MG63 (cell line): ENCODE measurements around the gene FAT4. TPM values are rescaled to one million over a fixed set of nuclear protein-coding genes. Genes with fewer than 3 reads are reported as not detected.

ENCODE experiments used
- DNase-seq: peaks from one replicate; pipeline ENCODE4 v3.0.0-alpha.2; 2020
- H3K27me3 ChIP-seq: fragments of 250-450 bp; sonication (Bioruptor Pico); 2 replicates; pipeline ENCODE4 v1.5.1; 2020; ENCODE audit warnings: mild to moderate bottlenecking, moderate library complexity
- H3K36me3 ChIP-seq: fragments of 250-450 bp; sonication (Bioruptor Pico); 2 replicates; pipeline ENCODE4 v1.5.1; 2020; ENCODE audit warnings: mild to moderate bottlenecking, moderate library complexity
- H3K4me3 ChIP-seq: fragments of 250-450 bp; sonication (Bioruptor Pico); 2 replicates; pipeline ENCODE4 v1.5.1; 2020; ENCODE audit warnings: mild to moderate bottlenecking, moderate library complexity
- H3K9me3 ChIP-seq: fragments of 250-450 bp; sonication (Bioruptor Pico); 2 replicates; pipeline ENCODE4 v1.5.1; 2020; ENCODE audit warnings: mild to moderate bottlenecking, moderate library complexity
- total RNA-seq: library from RNA; depleted of rRNA; stranded (reverse); fragments of >200 nt; shearing (Covaris generic); gene quantifications from 2 replicates; pipeline ENCODE4 v1.2.3, GENCODE V29; 2014; ENCODE audit warnings: low replicate concordance

The FAT4 gene
- total RNA-seq, 1 experiment from 2014 or later = 5.6 TPM

DNA sequence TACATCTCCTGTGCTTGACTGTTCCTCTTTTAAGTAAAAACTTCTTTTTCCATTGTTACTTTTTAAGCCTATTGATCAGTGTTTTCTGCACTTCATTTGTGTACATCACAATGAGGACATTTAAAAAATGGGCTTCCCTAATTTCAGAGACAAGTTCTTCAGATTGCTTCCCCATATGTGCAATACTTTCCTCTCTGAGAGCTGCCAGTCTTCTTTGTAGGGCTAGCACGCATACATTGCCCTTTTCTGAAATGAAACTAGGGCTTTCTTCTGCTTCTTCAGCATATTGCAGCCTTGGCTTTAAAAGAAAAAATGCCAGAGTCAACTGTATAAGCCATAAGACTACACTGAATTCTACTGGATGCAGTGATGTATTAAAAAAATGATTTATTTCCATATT, 37.8 kb downstream of the FAT4 start:
- no peaks in the 10 kb centered on the region for H3K27me3 ChIP-seq
- no peak overlapping the region for H3K4me3 ChIP-seq
- no peaks in the 10 kb centered on the region; the same call in 1 of the 2 replicates for H3K36me3 ChIP-seq
- DNase-seq = no peak
- H3K9me3 ChIP-seq = no peaks in the 10 kb centered on the region

- H3K27me3 ChIP-seq = no peaks in the 10 kb centered on the region
- no peak for DNase-seq
- H3K4me3 ChIP-seq = no peak overlapping the region
- no peaks in the 10 kb centered on the region; the same call in 1 of the 2 replicates for H3K36me3 ChIP-seq
- H3K9me3 ChIP-seq = no peaks in the 10 kb centered on the region
These were observed 38.4 kb downstream of the FAT4 start for GRCh38 chr4:125353131-125353530.

DNA sequence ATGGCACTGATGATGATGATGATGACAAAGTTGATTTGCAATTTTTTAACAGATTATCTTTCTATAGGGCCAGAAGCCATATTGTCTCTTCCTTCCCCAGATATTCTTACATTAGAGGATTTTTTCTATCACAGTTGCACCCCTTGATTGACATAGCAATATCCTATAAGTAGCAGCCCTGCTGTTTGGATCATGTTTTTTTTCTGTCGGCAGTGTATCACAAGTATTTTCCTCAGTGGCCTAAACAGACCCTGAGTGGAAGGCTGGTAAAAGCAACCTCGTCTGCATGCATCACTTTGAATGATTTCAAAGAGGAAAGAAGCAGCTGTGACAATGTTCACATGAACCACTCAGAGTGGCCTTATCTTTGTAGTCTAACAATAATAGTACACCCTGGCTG, 41.0 kb downstream of the FAT4 start:
- no peak for DNase-seq
- H3K4me3 ChIP-seq = no peak overlapping the region
- no peaks in the 10 kb centered on the region for H3K27me3 ChIP-seq
- no peaks in the 10 kb centered on the region; the same call in 1 of the 2 replicates for H3K36me3 ChIP-seq
- no peaks in the 10 kb centered on the region for H3K9me3 ChIP-seq

DNA sequence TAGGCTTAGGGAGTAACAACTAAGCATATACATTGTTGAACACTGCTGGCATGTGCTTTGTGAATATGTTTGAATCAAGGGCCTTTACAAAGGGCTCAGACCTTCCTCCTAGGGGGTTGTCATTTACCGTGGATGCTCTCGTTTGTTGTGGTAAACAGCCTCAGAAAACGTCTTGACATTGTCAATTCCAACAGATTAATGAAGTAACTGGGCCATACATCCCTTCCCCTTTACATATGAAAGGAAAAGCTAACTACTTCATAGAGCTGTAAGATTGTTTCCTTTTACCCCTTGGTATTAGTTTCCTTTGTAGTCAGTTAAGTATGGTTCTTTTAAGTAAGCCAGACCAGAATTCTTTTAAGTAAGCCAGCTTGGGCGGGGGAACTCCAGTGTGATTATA, 42.9 kb downstream of the FAT4 start:
- no peak overlapping the region for H3K4me3 ChIP-seq

DNA sequence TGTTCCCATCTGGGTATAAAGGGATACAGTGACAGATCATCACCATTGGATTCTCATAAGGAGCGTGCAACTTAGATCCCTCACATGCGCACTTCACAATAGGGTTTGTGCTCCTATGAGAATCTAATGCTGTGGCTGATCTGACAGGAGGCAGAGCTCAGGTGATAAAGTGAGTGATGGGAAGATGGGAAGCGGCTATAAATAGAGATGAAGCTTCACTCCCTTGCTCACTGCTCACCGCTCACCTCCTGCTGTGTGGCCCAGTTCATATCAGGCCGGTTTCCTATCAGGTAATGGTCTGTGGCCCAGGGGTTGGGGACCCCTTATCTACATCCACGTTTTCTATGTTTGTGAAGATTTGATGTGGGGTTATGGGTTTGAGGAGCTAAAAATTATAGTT, 43.7 kb downstream of the FAT4 start:
- DNase-seq = no peak
- Histone ChIP-seq H3K9me3 (no peaks in the 10 kb centered on the region), H3K27me3 (no peaks in the 10 kb centered on the region), H3K4me3 (no peak overlapping the region), H3K36me3 (no peaks in the 10 kb centered on the region)

More for the DNA sequence above, 42.9 kb downstream of the FAT4 start:
- Histone ChIP-seq H3K9me3 (no peaks in the 10 kb centered on the region), H3K36me3 (no peaks in the 10 kb centered on the region), H3K27me3 (no peaks in the 10 kb centered on the region)
- DNase-seq = no peak

DNA sequence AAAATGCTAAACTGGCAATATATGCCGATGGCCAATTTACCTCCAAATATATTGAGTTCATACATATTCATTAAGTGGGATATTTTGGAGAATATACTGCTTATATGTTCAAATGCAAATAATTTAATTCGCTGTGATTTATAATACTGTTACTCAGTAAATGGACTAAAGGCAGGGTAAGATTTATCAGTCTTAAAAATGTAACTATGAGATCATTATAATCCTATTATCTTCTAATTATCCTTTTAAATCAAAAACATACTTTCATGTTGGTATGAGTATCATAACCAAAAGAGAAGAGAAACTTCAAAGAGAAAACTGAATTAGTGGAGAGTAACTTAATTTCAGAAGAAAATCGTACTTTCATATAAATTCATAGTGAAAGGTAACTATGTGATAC, 44.6 kb downstream of the FAT4 start:
- no peak for DNase-seq
- H3K36me3 ChIP-seq = no peaks in the 10 kb centered on the region
- H3K27me3 ChIP-seq = no peaks in the 10 kb centered on the region
- H3K9me3 ChIP-seq = no peaks in the 10 kb centered on the region
- H3K4me3 ChIP-seq = no peak overlapping the region

GRCh38 chr4:125359960-125360634, 45.3 kb downstream of the FAT4 start:
- Histone ChIP-seq H3K4me3 (no peak overlapping the region), H3K27me3 (no peaks in the 10 kb centered on the region)
- DNase-seq = no peak

GRCh38 chr4:125360727-125361126, 46.0 kb downstream of the FAT4 start:
- no peak for DNase-seq
- H3K36me3 ChIP-seq = no peaks in the 10 kb centered on the region
- no peaks in the 10 kb centered on the region for H3K9me3 ChIP-seq
- H3K27me3 ChIP-seq = no peaks in the 10 kb centered on the region
- no peak overlapping the region for H3K4me3 ChIP-seq

More at GRCh38 chr4:125359960-125360634, 45.3 kb downstream of the FAT4 start:
- Histone ChIP-seq H3K9me3 (no peaks in the 10 kb centered on the region), H3K36me3 (no peaks in the 10 kb centered on the region)
